PC-3 (cell line): ENCODE results near the gene TRMT112. TPM values are rescaled to one million over a fixed set of nuclear protein-coding genes. Genes with fewer than 3 reads are reported as not detected.

ENCODE experiments used
- ATAC-seq: fragments of 200-7000 bp; cut with Tn5 transposase; 2 replicates; pipeline ENCODE4 v1.9.1; 2020; ENCODE audit warnings: mild to moderate bottlenecking, moderate library complexity
- BruUV-seq: library from RNA; stranded (reverse); fragments of 400-500 nt; replicated peaks from 2 replicates; lab custom pipeline; 2021; lab: Mats Ljungman, UMichigan
- CTCF ChIA-PET: fragments of 300-600 bp; sonication (Branson Sonifier 250); formaldehyde crosslinking; loops from one replicate; lab custom pipeline; 2022; ENCODE audit warnings: antibody characterized with exemption; lab: Charles Lee
- POLR2A ChIA-PET: fragments of 300-600 bp; sonication (Branson Sonifier 250); formaldehyde crosslinking; loops from one replicate; lab custom pipeline; 2022; ENCODE audit warnings: antibody characterized with exemption; ENCODE audit not compliant: unreplicated experiment; lab: Charles Lee
- DNase-seq: peaks from one replicate; pipeline ENCODE4 v3.0.0-alpha.2; 2015
- H2AFZ ChIP-seq: fragments of 300-600 bp; sonication (generic); 2 replicates; pipeline ENCODE4 v1.6.0; 2016; ENCODE audit warnings: antibody characterized with exemption, low read length
- H3F3A ChIP-seq: fragments of 300-600 bp; sonication (generic); one replicate; pipeline ENCODE4 v1.6.0; 2017; ENCODE audit warnings: antibody characterized with exemption, low read length, control low read depth, mild to moderate bottlenecking; ENCODE audit not compliant: unreplicated experiment
- H3K27ac ChIP-seq: fragments of 300-600 bp; sonication (generic); 2 replicates; pipeline ENCODE4 v1.5.1; 2016; ENCODE audit warnings: mild to moderate bottlenecking, low read length
- H3K27me3 ChIP-seq: fragments of 300-600 bp; sonication (generic); 2 replicates; pipeline ENCODE4 v1.6.1; 2016; ENCODE audit warnings: low read length, mixed read lengths
- H3K36me3 ChIP-seq: fragments of 300-600 bp; sonication (generic); 2 replicates; pipeline ENCODE4 v1.6.1; 2016; ENCODE audit warnings: low read depth, mixed run types, low read length, mixed read lengths
- H3K4me1 ChIP-seq: fragments of 300-600 bp; sonication (generic); 2 replicates; pipeline ENCODE4 v1.5.1; 2016; ENCODE audit warnings: low read length; ENCODE audit not compliant: insufficient read depth
- H3K4me2 ChIP-seq: fragments of 300-600 bp; sonication (generic); 2 replicates; pipeline ENCODE4 v1.6.0; 2016; ENCODE audit warnings: low read length
- H3K4me3 ChIP-seq: fragments of 300-600 bp; sonication (generic); 2 replicates; pipeline ENCODE4 v1.5.1; 2016; ENCODE audit warnings: mild to moderate bottlenecking, low read length, mixed read lengths
- H3K79me2 ChIP-seq: fragments of 300-600 bp; sonication (generic); 2 replicates; pipeline ENCODE4 v1.6.1; 2017; ENCODE audit warnings: low read length, mixed read lengths
- H3K9ac ChIP-seq: fragments of 300-600 bp; sonication (generic); 2 replicates; pipeline ENCODE4 v1.6.0; 2016; ENCODE audit warnings: mild to moderate bottlenecking, low read length
- H3K9me2 ChIP-seq: fragments of 300-600 bp; sonication (generic); replicated peaks from 2 replicates; pipeline ENCODE4 v1.6.1; 2016; ENCODE audit warnings: mixed run types, low read length, mixed read lengths
- H3K9me3 ChIP-seq: fragments of 300-600 bp; sonication (generic); 2 replicates; pipeline ENCODE4 v1.6.1; 2016; ENCODE audit warnings: low read length, mixed read lengths
- H4K20me1 ChIP-seq: fragments of 300-600 bp; sonication (generic); 2 replicates; pipeline ENCODE4 v1.6.1; 2016; ENCODE audit warnings: low read length, mixed read lengths
- CTCF ChIP-seq: fragments of 300-600 bp; sonication (generic); conservative IDR thresholded peaks from 2 replicates; pipeline ENCODE4 v1.5.1; 2017; ENCODE audit warnings: antibody characterized with exemption, low read depth, mild to moderate bottlenecking, low read length
- EZH2 ChIP-seq: fragments of 300-600 bp; sonication (generic); IDR thresholded peaks from one replicate; pipeline ENCODE4 v1.6.1; 2017; ENCODE audit warnings: antibody characterized with exemption, mild to moderate bottlenecking, low read length; ENCODE audit not compliant: unreplicated experiment
- EZH2phosphoT487 ChIP-seq: fragments of 300-600 bp; sonication (generic); IDR thresholded peaks from 2 replicates; pipeline ENCODE4 v1.6.1; 2018; ENCODE audit warnings: mild to moderate bottlenecking, antibody characterized with exemption, low read length, borderline replicate concordance
- intact Hi-C: fragments of 100-400 bp; cut with micrococcal nuclease; formaldehyde crosslinking; loops from 2 replicates; pipeline ENCODE4 v1.9.0; 2023
- total RNA-seq: library from RNA; depleted of rRNA; stranded (reverse); fragments of >200 nt; gene quantifications from 2 replicates; pipeline ENCODE4 v1.2.3, GENCODE V29; 2014

The TRMT112 gene
- total RNA-seq, 1 experiment from 2014 or later = 812 TPM

GRCh38 chr11:64323373-64323772 lies 6.0 kb upstream of the TRMT112 start:
- Histone ChIP-seq H3F3A (no peaks in the 10 kb centered on the region), H3K9ac (no peak overlapping the region), H3K79me2 (peaks cover 24% of the 10 kb centered on the region), H3K9me3 (no peaks in the 10 kb centered on the region), H2AFZ (no peak overlapping the region), H3K27ac (no peak overlapping the region), H3K4me3 (no peak overlapping the region), H4K20me1 (no peaks in the 10 kb centered on the region), H3K9me2 (no peaks in the 10 kb centered on the region), H3K4me1 (peaks cover 23% of the 10 kb centered on the region), H3K27me3 (no peaks in the 10 kb centered on the region), H3K36me3 (0 out of 2 replicates have a peak, but pooled peaks cover 3% of the 10 kb centered on the region), H3K4me2 (no peak overlapping the region)
- no peak for ATAC-seq
- intact Hi-C loops = no loop called here
- DNase-seq = no peak
- CTCF ChIA-PET = no interaction called here
- TF ChIP-seq CTCF (no peak), EZH2phosphoT487 (no peak), EZH2 (no peak)
- no TSS peak for BruUV-seq
- POLR2A ChIA-PET = no interaction called here

GRCh38 chr11:64322925-64323260 lies 5.5 kb upstream of the TRMT112 start:
- Histone ChIP-seq H4K20me1 (no peaks in the 10 kb centered on the region), H3K36me3 (0 out of 2 replicates have a peak, but pooled peaks cover 3% of the 10 kb centered on the region), H3K9me2 (no peaks in the 10 kb centered on the region), H3K27ac (no peak overlapping the region), H2AFZ (no peak overlapping the region), H3K79me2 (peaks cover 27% of the 10 kb centered on the region), H3K9ac (no peak overlapping the region), H3K9me3 (no peaks in the 10 kb centered on the region), H3K27me3 (no peaks in the 10 kb centered on the region), H3K4me1 (peaks cover 23% of the 10 kb centered on the region), H3K4me3 (no peak overlapping the region), H3F3A (no peaks in the 10 kb centered on the region), H3K4me2 (no peak overlapping the region)
- intact Hi-C loops = no loop called here
- no peak for DNase-seq
- no TSS peak for BruUV-seq
- no peak for ATAC-seq
- TF ChIP-seq EZH2 (no peak), EZH2phosphoT487 (no peak), CTCF (no peak)
- CTCF ChIA-PET = no interaction called here
- POLR2A ChIA-PET = no interaction called here

- ATAC-seq (peak; percentile 6), DNase-seq (peak; percentile 76)
- ChIA-PET POLR2A (no interaction called here), CTCF (no interaction called here)
- Histone ChIP-seq H3K36me3 (peaks cover 3% of the 10 kb centered on the region; the same call in 1 of the 2 replicates), H4K20me1 (no peaks in the 10 kb centered on the region), H3K9me2 (no peaks in the 10 kb centered on the region), H3K4me3 (no peak overlapping the region), H3K9me3 (no peaks in the 10 kb centered on the region), H3K27me3 (no peaks in the 10 kb centered on the region), H3K27ac (no peak overlapping the region), H3F3A (no peaks in the 10 kb centered on the region), H3K9ac (no peak overlapping the region), H2AFZ (no peak overlapping the region), H3K4me1 (peaks cover 23% of the 10 kb centered on the region), H3K4me2 (no peak overlapping the region; the same call in 1 of the 2 replicates), H3K79me2 (peaks cover 35% of the 10 kb centered on the region)
- intact Hi-C loops = no loop called here
- TF ChIP-seq EZH2phosphoT487 = no peak
- BruUV-seq = no TSS peak
Observed at GRCh38 chr11:64321533-64321932, 4.2 kb upstream of the TRMT112 start.
